Measurements from ENCODE around the gene CCNDBP1.

- no peak for TF ChIP-seq CTCF (conservative IDR thresholded peaks at IDR 0.05; ENCODE audit: low read depth in 2 of 2)
- no peak for TF ChIP-seq ZNF331 (CRISPR knock-in tag; IDR thresholded peaks at IDR 0.05; ENCODE audit: low read depth)
- no peak for TF ChIP-seq EZH2 (IDR thresholded peaks at IDR 0.05; ENCODE audit: low read depth, unreplicated experiment)
- no peak for TF ChIP-seq POLR2AphosphoS5 (IDR thresholded peaks at IDR 0.05; ENCODE audit: low read depth)
- no peak for TF ChIP-seq CREB1 (CRISPR knock-in tag; IDR thresholded peaks at IDR 0.05; ENCODE audit: low read depth)
- no peak for TF ChIP-seq ZNF114 (CRISPR knock-in tag; IDR thresholded peaks at IDR 0.05)
- TF ChIP-seq REST (IDR thresholded peaks at IDR 0.05; ENCODE audit: unreplicated experiment): no peak
- TF ChIP-seq EZH2phosphoT487 (IDR thresholded peaks at IDR 0.05; ENCODE audit: unreplicated experiment): no peak
- TF ChIP-seq ETS1 (IDR thresholded peaks at IDR 0.05): no peak
- no peak for TF ChIP-seq JUNB (IDR thresholded peaks at IDR 0.05; ENCODE audit: unreplicated experiment)
- TF ChIP-seq NANOG (IDR thresholded peaks at IDR 0.05; ENCODE audit: borderline replicate concordance): no peak
- no peak for TF ChIP-seq ZNF462 (CRISPR knock-in tag; IDR thresholded peaks at IDR 0.05)
These were observed 27.7 kb downstream of the CCNDBP1 start for GRCh38 chr15:43212951-43213350.
